HAP-1 (cell line): ENCODE measurements around the gene PLA2G5.

ENCODE experiments used
- DNase-seq, 2 experiments: peaks; one replicate each; pipeline ENCODE4 v3.0.0-alpha.2; 2016 to 2020; ENCODE audit warnings: low spot score in 2 of 2
- H3K27me3 ChIP-seq: fragments of 250-450 bp; sonication (Bioruptor Pico); 2 replicates; pipeline ENCODE4 v1.5.1; 2020; ENCODE audit warnings: low read depth, mild to moderate bottlenecking, moderate library complexity
- H3K36me3 ChIP-seq: fragments of 250-450 bp; sonication (Bioruptor Pico); replicated peaks from 2 replicates; pipeline ENCODE4 v1.5.1; 2020; ENCODE audit warnings: mild to moderate bottlenecking
- H3K4me1 ChIP-seq: fragments of 250-450 bp; sonication (Bioruptor Pico); 2 replicates; pipeline ENCODE4 v1.5.1; 2020; ENCODE audit warnings: mild to moderate bottlenecking
- H3K4me3 ChIP-seq: fragments of 250-450 bp; sonication (Bioruptor Pico); 2 replicates; pipeline ENCODE4 v1.5.1; 2020; ENCODE audit warnings: mild to moderate bottlenecking, moderate library complexity
- H3K9me3 ChIP-seq: fragments of 250-450 bp; sonication (Bioruptor Pico); 2 replicates; pipeline ENCODE4 v1.5.1; 2020; ENCODE audit warnings: mild to moderate bottlenecking, moderate library complexity
- in situ Hi-C: fragments of 300-500 bp; cut with MboI; formaldehyde crosslinking; loops from 3 replicates; pipeline ENCODE4 v1.14.3; 2020; ENCODE audit warnings: low sequenced_read_pairs, inconsistent platforms, mixed read lengths

PLA2G5 gene

GRCh38 chr1:20074055-20074724 lies 4.2 kb downstream of the PLA2G5 start:
- no peaks in the 10 kb centered on the region for H3K9me3 ChIP-seq
- no peaks in the 10 kb centered on the region for H3K27me3 ChIP-seq
- in situ Hi-C loops, result no loop called here
- no peak overlapping the region for H3K4me3 ChIP-seq
- DNase-seq, result no peak
- H3K4me1 ChIP-seq, result no peaks in the 10 kb centered on the region
- H3K36me3 ChIP-seq, result no peaks in the 10 kb centered on the region

- H3K27me3 ChIP-seq, result no peaks in the 10 kb centered on the region
- H3K36me3 ChIP-seq, result no peaks in the 10 kb centered on the region
- no peak overlapping the region for H3K4me3 ChIP-seq
- in situ Hi-C loops, result loop anchor here (25.0 kb wide), 1 partner anchor 537 kb away; no protein-coding TSS in a partner anchor
- H3K4me1 ChIP-seq, result no peaks in the 10 kb centered on the region
- DNase-seq, result no peak
- H3K9me3 ChIP-seq, result no peaks in the 10 kb centered on the region
These were observed 4.8 kb downstream of the PLA2G5 start for GRCh38 chr1:20074725-20075171.

- in situ Hi-C loops, result loop anchor here (25.0 kb wide), 1 partner anchor 538 kb away; no protein-coding TSS in a partner anchor
- Histone ChIP-seq H3K4me3 (no peak overlapping the region), H3K27me3 (no peaks in the 10 kb centered on the region), H3K9me3 (no peaks in the 10 kb centered on the region), H3K36me3 (no peaks in the 10 kb centered on the region), H3K4me1 (no peaks in the 10 kb centered on the region)
- DNase-seq, result no peak
These were observed 5.4 kb downstream of the PLA2G5 start for GRCh38 chr1:20075345-20075744.

GRCh38 chr1:20076223-20076622 lies 6.2 kb downstream of the PLA2G5 start:
- in situ Hi-C loops, result loop anchor here (25.0 kb wide), 1 partner anchor 539 kb away; no protein-coding TSS in a partner anchor
- no peaks in the 10 kb centered on the region for H3K27me3 ChIP-seq
- no peak overlapping the region for H3K4me3 ChIP-seq
- H3K4me1 ChIP-seq, result no peaks in the 10 kb centered on the region
- H3K36me3 ChIP-seq, result no peaks in the 10 kb centered on the region
- no peaks in the 10 kb centered on the region for H3K9me3 ChIP-seq
- no peak for DNase-seq

- no peaks in the 10 kb centered on the region for H3K4me1 ChIP-seq
- no peaks in the 10 kb centered on the region for H3K27me3 ChIP-seq
- H3K36me3 ChIP-seq, result no peaks in the 10 kb centered on the region
- no peak for DNase-seq
- no peaks in the 10 kb centered on the region for H3K9me3 ChIP-seq
- in situ Hi-C loops, result loop anchor here (25.0 kb wide), 1 partner anchor 540 kb away; no protein-coding TSS in a partner anchor
- H3K4me3 ChIP-seq, result no peak overlapping the region
These were observed 6.9 kb downstream of the PLA2G5 start for GRCh38 chr1:20076710-20077461.

GRCh38 chr1:20078171-20078651 lies 8.2 kb downstream of the PLA2G5 start:
- DNase-seq, result no peak
- Histone ChIP-seq H3K9me3 (no peaks in the 10 kb centered on the region), H3K36me3 (no peaks in the 10 kb centered on the region), H3K4me3 (no peak overlapping the region), H3K4me1 (no peaks in the 10 kb centered on the region), H3K27me3 (no peaks in the 10 kb centered on the region)
- in situ Hi-C loops, result loop anchor here (25.0 kb wide), 1 partner anchor 541 kb away; no protein-coding TSS in a partner anchor

- in situ Hi-C loops, result loop anchor here (25.0 kb wide), 1 partner anchor 541 kb away; no protein-coding TSS in a partner anchor
- H3K4me1 ChIP-seq, result no peaks in the 10 kb centered on the region
- no peak for DNase-seq
These were observed 8.7 kb downstream of the PLA2G5 start for GRCh38 chr1:20078711-20079110.

GRCh38 chr1:20079661-20080305 lies 9.8 kb downstream of the PLA2G5 start:
- H3K4me3 ChIP-seq, result no peak overlapping the region
- no peaks in the 10 kb centered on the region for H3K27me3 ChIP-seq
- H3K9me3 ChIP-seq, result no peaks in the 10 kb centered on the region
- in situ Hi-C loops, result loop anchor here (25.0 kb wide), 1 partner anchor 542 kb away; no protein-coding TSS in a partner anchor
- no peak for DNase-seq
- no peaks in the 10 kb centered on the region for H3K36me3 ChIP-seq
- no peaks in the 10 kb centered on the region for H3K4me1 ChIP-seq

More at GRCh38 chr1:20078711-20079110, 8.7 kb downstream of the PLA2G5 start:
- H3K36me3 ChIP-seq, result no peaks in the 10 kb centered on the region
- H3K9me3 ChIP-seq, result no peaks in the 10 kb centered on the region
- no peaks in the 10 kb centered on the region for H3K27me3 ChIP-seq
- H3K4me3 ChIP-seq, result no peak overlapping the region

- Histone ChIP-seq H3K9me3 (no peaks in the 10 kb centered on the region), H3K27me3 (no peaks in the 10 kb centered on the region), H3K36me3 (no peaks in the 10 kb centered on the region), H3K4me1 (no peaks in the 10 kb centered on the region), H3K4me3 (no peak overlapping the region)
- DNase-seq, result no peak
- in situ Hi-C loops, result loop anchor here (25.0 kb wide), 1 partner anchor 543 kb away; no protein-coding TSS in a partner anchor
These were observed 10.7 kb downstream of the PLA2G5 start for GRCh38 chr1:20080441-20081352.

GRCh38 chr1:20081353-20081810 lies 11.4 kb downstream of the PLA2G5 start:
- no peaks in the 10 kb centered on the region for H3K27me3 ChIP-seq
- H3K4me1 ChIP-seq, result no peaks in the 10 kb centered on the region
- H3K4me3 ChIP-seq, result no peak overlapping the region
- no peaks in the 10 kb centered on the region for H3K36me3 ChIP-seq
- DNase-seq, result no peak
- H3K9me3 ChIP-seq, result no peaks in the 10 kb centered on the region
- in situ Hi-C loops, result loop anchor here (25.0 kb wide), 1 partner anchor 544 kb away; no protein-coding TSS in a partner anchor

- no peaks in the 10 kb centered on the region for H3K4me1 ChIP-seq
- H3K36me3 ChIP-seq, result no peaks in the 10 kb centered on the region
- H3K9me3 ChIP-seq, result no peaks in the 10 kb centered on the region
- DNase-seq, result no peak
- no peak overlapping the region for H3K4me3 ChIP-seq
- H3K27me3 ChIP-seq, result no peaks in the 10 kb centered on the region
- in situ Hi-C loops, result loop anchor here (25.0 kb wide), 1 partner anchor 545 kb away; no protein-coding TSS in a partner anchor
These were observed 12.8 kb downstream of the PLA2G5 start for GRCh38 chr1:20082772-20083171.

- no peak for DNase-seq
- no peaks in the 10 kb centered on the region for H3K4me1 ChIP-seq
- in situ Hi-C loops, result loop anchor here (25.0 kb wide), 1 partner anchor 546 kb away; no protein-coding TSS in a partner anchor
- no peaks in the 10 kb centered on the region for H3K9me3 ChIP-seq
- H3K27me3 ChIP-seq, result no peaks in the 10 kb centered on the region
- no peaks in the 10 kb centered on the region for H3K36me3 ChIP-seq
- no peak overlapping the region for H3K4me3 ChIP-seq
These were observed 13.4 kb downstream of the PLA2G5 start for GRCh38 chr1:20083178-20083944.
